Lower leg skin (tissue), 3 donors: Measurements from ENCODE around the gene STARD8.

Experiments used
- POLR2A ChIP-seq, 2 donors: fragments of 450-650 bp; IDR thresholded peaks; one replicate each; pipeline ENCODE4 v1.6.1; 2016 to 2017; ENCODE audit warnings: antibody characterized with exemption in 2 of 2, mild to moderate bottlenecking in 1 of 2, moderate library complexity in 1 of 2
- TF ChIP-seq, protein P1 (sequence below), 3 donors: fragments of 450-650 bp; IDR thresholded peaks; one replicate each; pipeline ENCODE4 v1.5.1; 2016; ENCODE audit warnings: antibody characterized with exemption in 3 of 3, mild to moderate bottlenecking in 3 of 3, moderate library complexity in 2 of 3

DNA sequence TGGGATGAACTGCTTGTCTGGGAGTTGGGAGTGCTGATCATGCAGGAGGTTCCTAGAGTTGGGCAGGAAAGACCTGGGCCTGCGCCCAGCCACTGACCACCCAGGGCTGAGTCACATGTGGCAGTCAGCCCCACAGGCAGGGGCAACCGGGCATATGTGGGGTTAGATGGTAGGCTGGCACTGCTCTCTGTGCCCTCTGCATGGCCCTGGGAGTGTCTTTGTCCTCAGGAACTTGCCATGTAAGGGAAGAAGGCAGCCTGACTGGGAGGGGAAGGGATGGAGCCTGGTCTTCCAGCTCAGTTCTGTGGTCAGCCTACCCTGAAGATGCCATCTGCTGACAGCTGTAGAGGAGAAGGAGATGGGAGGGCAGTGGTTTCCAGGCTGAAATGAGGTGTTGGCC lies 111.2 kb downstream of the STARD8 start:
- TF ChIP-seq POLR2A (IDR thresholded peaks at IDR 0.05), result no peak
- TF ChIP-seq, protein P1, sequence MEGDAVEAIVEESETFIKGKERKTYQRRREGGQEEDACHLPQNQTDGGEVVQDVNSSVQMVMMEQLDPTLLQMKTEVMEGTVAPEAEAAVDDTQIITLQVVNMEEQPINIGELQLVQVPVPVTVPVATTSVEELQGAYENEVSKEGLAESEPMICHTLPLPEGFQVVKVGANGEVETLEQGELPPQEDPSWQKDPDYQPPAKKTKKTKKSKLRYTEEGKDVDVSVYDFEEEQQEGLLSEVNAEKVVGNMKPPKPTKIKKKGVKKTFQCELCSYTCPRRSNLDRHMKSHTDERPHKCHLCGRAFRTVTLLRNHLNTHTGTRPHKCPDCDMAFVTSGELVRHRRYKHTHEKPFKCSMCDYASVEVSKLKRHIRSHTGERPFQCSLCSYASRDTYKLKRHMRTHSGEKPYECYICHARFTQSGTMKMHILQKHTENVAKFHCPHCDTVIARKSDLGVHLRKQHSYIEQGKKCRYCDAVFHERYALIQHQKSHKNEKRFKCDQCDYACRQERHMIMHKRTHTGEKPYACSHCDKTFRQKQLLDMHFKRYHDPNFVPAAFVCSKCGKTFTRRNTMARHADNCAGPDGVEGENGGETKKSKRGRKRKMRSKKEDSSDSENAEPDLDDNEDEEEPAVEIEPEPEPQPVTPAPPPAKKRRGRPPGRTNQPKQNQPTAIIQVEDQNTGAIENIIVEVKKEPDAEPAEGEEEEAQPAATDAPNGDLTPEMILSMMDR (IDR thresholded peaks at IDR 0.05), result no peak
